Activated CD8-positive, alpha-beta T cell treated with anti-CD3 and anti-CD28 coated beads for 36 hours (primary cell): Measurements from ENCODE around the gene PRMT7. TPM values are rescaled to one million over a fixed set of nuclear protein-coding genes. Genes with fewer than 3 reads are reported as not detected.

Experiments
- ATAC-seq: fragments of 200-7000 bp; cut with Tn5 transposase; one replicate; pipeline ENCODE4 v1.10.0; 2021; ENCODE audit warnings: mild to moderate bottlenecking, moderate library complexity
- CTCF ChIA-PET: fragments of 350-600 bp; sonication (Branson Sonifier 250); formaldehyde crosslinking; loops from one replicate; lab custom pipeline; 2021; ENCODE audit warnings: antibody characterized with exemption; lab: Charles Lee
- POLR2A ChIA-PET: fragments of 350-600 bp; sonication (Branson Sonifier 250); formaldehyde crosslinking; loops from one replicate; lab custom pipeline; 2021; ENCODE audit warnings: antibody characterized with exemption; lab: Charles Lee
- DNase-seq: peaks from one replicate; pipeline ENCODE4 v3.0.0-alpha.2; 2020
- H3K27ac Mint-ChIP-seq: one replicate; pipeline ENCODE4 v1.8.0; 2021; ENCODE audit warnings: mild to moderate bottlenecking, mixed read lengths
- H3K27me3 Mint-ChIP-seq: one replicate; pipeline ENCODE4 v1.8.0; 2021; ENCODE audit warnings: mixed read lengths
- H3K36me3 Mint-ChIP-seq: one replicate; pipeline ENCODE4 v1.8.0; 2021; ENCODE audit warnings: low read depth, mixed read lengths
- H3K4me1 Mint-ChIP-seq: one replicate; pipeline ENCODE4 v1.8.0; 2021; ENCODE audit warnings: low read depth, mixed read lengths
- H3K4me3 Mint-ChIP-seq: one replicate; pipeline ENCODE4 v1.8.0; 2021; ENCODE audit warnings: mild to moderate bottlenecking, moderate library complexity, mixed read lengths
- H3K9me3 Mint-ChIP-seq: one replicate; pipeline ENCODE4 v1.8.0; 2021; ENCODE audit warnings: mixed read lengths
- intact Hi-C: fragments of 100-400 bp; cut with micrococcal nuclease; formaldehyde crosslinking; loops from one replicate; pipeline ENCODE4 v1.10.0; 2022
- total RNA-seq, 2 experiments: library from RNA; stranded (reverse); gene quantifications; one replicate each; pipeline ENCODE4 v1.2.3, GENCODE V29; 2021
- TF ChIP-seq, protein P1 (sequence below): fragments of 200-600 bp; IDR thresholded peaks from one replicate; pipeline ENCODE4 v1.8.0; 2022; ENCODE audit warnings: antibody characterized with exemption, mild to moderate bottlenecking

PRMT7 gene
- total RNA-seq, 2 experiments from 2014 or later: 67.4 to 78.4 TPM

GRCh38 chr16:68371276-68371651, 60.4 kb downstream of the PRMT7 start:
- peaks cover 17% of the 10 kb centered on the region for H3K27me3 Mint-ChIP-seq
- TF ChIP-seq, protein P1, sequence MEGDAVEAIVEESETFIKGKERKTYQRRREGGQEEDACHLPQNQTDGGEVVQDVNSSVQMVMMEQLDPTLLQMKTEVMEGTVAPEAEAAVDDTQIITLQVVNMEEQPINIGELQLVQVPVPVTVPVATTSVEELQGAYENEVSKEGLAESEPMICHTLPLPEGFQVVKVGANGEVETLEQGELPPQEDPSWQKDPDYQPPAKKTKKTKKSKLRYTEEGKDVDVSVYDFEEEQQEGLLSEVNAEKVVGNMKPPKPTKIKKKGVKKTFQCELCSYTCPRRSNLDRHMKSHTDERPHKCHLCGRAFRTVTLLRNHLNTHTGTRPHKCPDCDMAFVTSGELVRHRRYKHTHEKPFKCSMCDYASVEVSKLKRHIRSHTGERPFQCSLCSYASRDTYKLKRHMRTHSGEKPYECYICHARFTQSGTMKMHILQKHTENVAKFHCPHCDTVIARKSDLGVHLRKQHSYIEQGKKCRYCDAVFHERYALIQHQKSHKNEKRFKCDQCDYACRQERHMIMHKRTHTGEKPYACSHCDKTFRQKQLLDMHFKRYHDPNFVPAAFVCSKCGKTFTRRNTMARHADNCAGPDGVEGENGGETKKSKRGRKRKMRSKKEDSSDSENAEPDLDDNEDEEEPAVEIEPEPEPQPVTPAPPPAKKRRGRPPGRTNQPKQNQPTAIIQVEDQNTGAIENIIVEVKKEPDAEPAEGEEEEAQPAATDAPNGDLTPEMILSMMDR: no peak
- H3K4me3 Mint-ChIP-seq: no peak overlapping the region
- intact Hi-C loops: no loop called here
- CTCF ChIA-PET: interaction anchor here (0.7 to 4.1 kb wide), 8 partner anchors 10 to 149 kb away, joined by 3 to 23 read pairs (median 4); partner anchors contain the start of gene SLC7A6
- DNase-seq: no peak
- no peaks in the 10 kb centered on the region for H3K9me3 Mint-ChIP-seq
- no peaks in the 10 kb centered on the region for H3K36me3 Mint-ChIP-seq
- ATAC-seq: no peak
- H3K27ac Mint-ChIP-seq: no peak overlapping the region
- POLR2A ChIA-PET: interaction anchor here (0.6 to 1.2 kb wide), 6 partner anchors 10 to 240 kb away, joined by 3 to 6 read pairs (median 3); no protein-coding TSS in a partner anchor
- peaks cover 38% of the 10 kb centered on the region for H3K4me1 Mint-ChIP-seq

- TF ChIP-seq, protein P1: no peak
- intact Hi-C loops: no loop called here
- Mint-ChIP-seq H3K27me3 (peaks cover 16% of the 10 kb centered on the region), H3K4me1 (peaks cover 38% of the 10 kb centered on the region), H3K4me3 (no peak overlapping the region), H3K27ac (no peak overlapping the region), H3K36me3 (no peaks in the 10 kb centered on the region), H3K9me3 (no peaks in the 10 kb centered on the region)
- ATAC-seq: no peak
- ChIA-PET CTCF (interaction anchor here (1.2 to 4.1 kb wide), 5 partner anchors 10 to 139 kb away, joined by 4 to 23 read pairs (median 6); no protein-coding TSS in a partner anchor), POLR2A (interaction anchor here (0.6 to 1.2 kb wide), 5 partner anchors 12 to 241 kb away, joined by 3 to 6 read pairs (median 3); no protein-coding TSS in a partner anchor)
- DNase-seq: no peak
These were observed 61.0 kb downstream of the PRMT7 start for GRCh38 chr16:68371706-68372380.

- no peak overlapping the region for H3K4me3 Mint-ChIP-seq
- peaks cover 13% of the 10 kb centered on the region for H3K27me3 Mint-ChIP-seq
- H3K9me3 Mint-ChIP-seq: no peaks in the 10 kb centered on the region
- H3K27ac Mint-ChIP-seq: no peak overlapping the region
- no peak for ATAC-seq
- DNase-seq: no peak
- TF ChIP-seq, protein P1: no peak
- ChIA-PET POLR2A (no interaction called here), CTCF (interaction anchor here (1.3 to 4.1 kb wide), 2 partner anchors 9 to 12 kb away, joined by 4 to 19 read pairs; no protein-coding TSS in a partner anchor)
- H3K36me3 Mint-ChIP-seq: no peaks in the 10 kb centered on the region
- intact Hi-C loops: no loop called here
- H3K4me1 Mint-ChIP-seq: peaks cover 36% of the 10 kb centered on the region
These were observed 61.5 kb downstream of the PRMT7 start for GRCh38 chr16:68372381-68372720.

GRCh38 chr16:68372806-68373205, 62.0 kb downstream of the PRMT7 start:
- no peak for DNase-seq
- H3K9me3 Mint-ChIP-seq: no peaks in the 10 kb centered on the region
- ChIA-PET CTCF (interaction anchor here (1.3 to 4.1 kb wide), 3 partner anchors 9 to 111 kb away, joined by 4 to 19 read pairs (median 5); no protein-coding TSS in a partner anchor), POLR2A (interaction anchor here (0.6 kb wide), 1 partner anchor 375 kb away, joined by 3 read pairs; no protein-coding TSS in a partner anchor)
- no peak overlapping the region for H3K27ac Mint-ChIP-seq
- no peaks in the 10 kb centered on the region for H3K36me3 Mint-ChIP-seq
- peaks cover 9% of the 10 kb centered on the region for H3K27me3 Mint-ChIP-seq
- TF ChIP-seq, protein P1: no peak
- H3K4me3 Mint-ChIP-seq: no peak overlapping the region
- intact Hi-C loops: no loop called here
- ATAC-seq: no peak
- peaks cover 32% of the 10 kb centered on the region for H3K4me1 Mint-ChIP-seq
